GM12878 (cell line): ENCODE results near the gene SAMD4A. TPM values are rescaled to one million over a fixed set of nuclear protein-coding genes. Genes with fewer than 3 reads are reported as not detected.

Experiments used
- ATAC-seq: fragments of 200-7000 bp; cut with Tn5 transposase; 3 replicates; pipeline ENCODE4 v1.9.1; 2020; ENCODE audit warnings: mild to moderate bottlenecking, moderate library complexity
- BruUV-seq: library from RNA; stranded (reverse); fragments of 400-500 nt; replicated peaks from 2 replicates; lab custom pipeline; 2021; lab: Mats Ljungman, UMichigan
- CTCF ChIA-PET: fragments of 300-600 bp; sonication (Branson Sonifier 250); formaldehyde crosslinking; extraction: SDS; loops from one replicate; lab custom pipeline; 2021; ENCODE audit warnings: inconsistent platforms; lab: Yijun Ruan, JAX
- POLR2A ChIA-PET: fragments of 350-600 bp; formaldehyde crosslinking; extraction: SDS; loops from one replicate; lab custom pipeline; 2021; ENCODE audit warnings: inconsistent platforms; lab: Charles Lee
- RAD21 ChIA-PET: fragments of 300-600 bp; sonication (Branson Sonifier 250); formaldehyde crosslinking; loops from one replicate; lab custom pipeline; 2023; ENCODE audit warnings: antibody characterized with exemption; ENCODE audit not compliant: unreplicated experiment; lab: Charles Lee
- SMC1A ChIA-PET: fragments of 300-600 bp; sonication (Branson Sonifier 250); formaldehyde crosslinking; loops from one replicate; lab custom pipeline; 2023; ENCODE audit not compliant: unreplicated experiment, uncharacterized antibody; lab: Charles Lee
- DNase-seq: peaks from one replicate; pipeline ENCODE4 v3.0.0-alpha.2; 2011; ENCODE audit warnings: low read depth, low spot score
- FAIRE-seq: peaks from 3 replicates; lab custom pipeline; 2011; peaks lifted over from hg19 to GRCh38; lab: Jason Lieb, UNC
- H2AFZ ChIP-seq: 2 replicates; pipeline ENCODE4 v1.6.0; 2011; ENCODE audit warnings: low read depth, low read length, control low read depth; ENCODE audit not compliant: control insufficient read depth
- H3K27ac ChIP-seq: 2 replicates; pipeline ENCODE4 v1.5.1; 2011; ENCODE audit warnings: control low read depth; ENCODE audit not compliant: control insufficient read depth, insufficient read depth
- H3K27me3 ChIP-seq, 2 experiments: replicated peaks in 1 of 2; 2 replicates each; pipeline versions ENCODE4 v1.6.0 to v1.6.1; 2011; ENCODE audit warnings: low read length in 1 of 2; ENCODE audit not compliant: control insufficient read depth in 2 of 2, insufficient read depth in 2 of 2
- H3K36me3 ChIP-seq, 2 experiments: 2 replicates each; pipeline ENCODE4 v1.5.1; 2011; ENCODE audit warnings: low read length in 1 of 2; ENCODE audit not compliant: control insufficient read depth in 2 of 2, insufficient read depth in 2 of 2
- H3K4me1 ChIP-seq: 2 replicates; pipeline ENCODE4 v1.6.1; 2011; ENCODE audit warnings: mild to moderate bottlenecking, low read length, moderate library complexity, mixed read lengths; ENCODE audit not compliant: control insufficient read depth, insufficient read depth
- H3K4me2 ChIP-seq: 2 replicates; pipeline ENCODE4 v1.6.0; 2011; ENCODE audit warnings: control low read depth; ENCODE audit not compliant: control insufficient read depth, insufficient read depth
- H3K4me3 ChIP-seq: fragments of 200-600 bp; sonication (generic); 2 replicates; pipeline ENCODE4 v1.5.1; 2016
- H3K79me2 ChIP-seq: 2 replicates; pipeline ENCODE4 v1.6.0; 2011; ENCODE audit warnings: low read length; ENCODE audit not compliant: control insufficient read depth, insufficient read depth
- H3K9ac ChIP-seq: 2 replicates; pipeline ENCODE4 v1.8.0; 2011; ENCODE audit warnings: low read length, control low read depth, mixed read lengths; ENCODE audit not compliant: control insufficient read depth, insufficient read depth
- H3K9me3 ChIP-seq: replicated peaks from 3 replicates; pipeline ENCODE4 v1.5.1; 2011; ENCODE audit warnings: mild to moderate bottlenecking, low read length; ENCODE audit not compliant: control insufficient read depth, insufficient read depth
- H4K20me1 ChIP-seq: 2 replicates; pipeline ENCODE4 v1.6.0; 2011; ENCODE audit not compliant: control insufficient read depth, insufficient read depth
- BRCA1 ChIP-seq: IDR thresholded peaks from 2 replicates; pipeline ENCODE4 v1.6.1; 2011; ENCODE audit warnings: low read depth, low read length, improper control_type of control experiment
- CBX5 ChIP-seq: sonication (generic); IDR thresholded peaks from 2 replicates; pipeline ENCODE4 v1.6.1; 2016; ENCODE audit warnings: low read depth, moderate library complexity, mild to moderate bottlenecking, inconsistent platforms
- ESRRA ChIP-seq: IDR thresholded peaks from 2 replicates; pipeline ENCODE4 v1.6.1; 2012; ENCODE audit warnings: mild to moderate bottlenecking, low read length, improper control_type of control experiment
- FOXM1 ChIP-seq: IDR thresholded peaks from 2 replicates; pipeline ENCODE4 v1.6.1; 2012; ENCODE audit warnings: low read depth, mild to moderate bottlenecking, inconsistent platforms, low read length, moderate library complexity
- KAT2A ChIP-seq: conservative IDR thresholded peaks from 2 replicates; pipeline ENCODE4 v1.6.1; 2011; ENCODE audit warnings: low read depth, low read length; ENCODE audit not compliant: control insufficient read depth
- LARP7 ChIP-seq: fragments of 450-650 bp; IDR thresholded peaks from 2 replicates; pipeline ENCODE4 v1.6.1; 2017; ENCODE audit warnings: mild to moderate bottlenecking
- MEF2A ChIP-seq: IDR thresholded peaks from 2 replicates; pipeline ENCODE4 v1.6.1; 2011; ENCODE audit warnings: low read depth, mild to moderate bottlenecking, low read length, moderate library complexity; ENCODE audit not compliant: insufficient read depth
- NFYA ChIP-seq: IDR thresholded peaks from 2 replicates; pipeline ENCODE4 v1.6.1; 2011; ENCODE audit warnings: low read depth, mild to moderate bottlenecking, low read length, improper control_type of control experiment, borderline replicate concordance
- RAD51 ChIP-seq: fragments of 450-650 bp; IDR thresholded peaks from 2 replicates; pipeline ENCODE4 v1.6.1; 2016; ENCODE audit warnings: moderate library complexity, mild to moderate bottlenecking, inconsistent platforms
- RELA ChIP-seq: fragments of 450-650 bp; IDR thresholded peaks from 2 replicates; pipeline ENCODE4 v1.8.0; 2014; ENCODE audit warnings: borderline replicate concordance; ENCODE audit not compliant: partially characterized antibody
- SMAD5 ChIP-seq: IDR thresholded peaks from 2 replicates; pipeline ENCODE4 v1.6.1; 2016; ENCODE audit warnings: antibody characterized with exemption, low read depth
- SMARCA5 ChIP-seq: fragments of 450-650 bp; IDR thresholded peaks from 2 replicates; pipeline ENCODE4 v1.6.1; 2017; ENCODE audit warnings: mild to moderate bottlenecking
- TARDBP ChIP-seq: IDR thresholded peaks from 2 replicates; pipeline ENCODE4 v1.6.1; 2016; ENCODE audit warnings: borderline replicate concordance
- ZSCAN29 ChIP-seq: fragments of 450-650 bp; IDR thresholded peaks from 2 replicates; pipeline ENCODE4 v1.6.1; 2017; ENCODE audit warnings: mild to moderate bottlenecking, moderate library complexity
- WGBS: methylation state at CpG from one replicate; pipeline ENCODE4 v1.1.6; 2016; ENCODE audit warnings: low lambda C conversion rate; ENCODE audit not compliant: insufficient replicate concordance, insufficient coverage; ENCODE audit errors: missing lambda C conversion rate; 5-methylcytosine and 5-hydroxymethylcytosine counted together
- in situ Hi-C: fragments of 300-500 bp; cut with MboI; formaldehyde crosslinking; loops from 9 replicates; pipeline ENCODE4 v1.14.3; 2018; ENCODE audit warnings: mixed read lengths
- intact Hi-C: fragments of 100-400 bp; cut with micrococcal nuclease; formaldehyde crosslinking; loops from one replicate; pipeline ENCODE4 v1.14.2; 2022; ENCODE audit not compliant: unreplicated experiment
- polyA plus RNA-seq, 11 experiments: library from polyadenylated mRNA; depleted of rRNA in 4 of 11; unstranded in 6 of 11; stranded (reverse) in 5 of 11; fragments of >200 nt; fragmentation: Nextera tagmentation in 4 of 11; fragmentation: Illumina TruSeq in 1 of 11; extraction: Ambion mirVana in 4 of 11; extraction: Trizol in 1 of 11; gene quantifications; 1 replicate in 1 of 11; 2 replicates in 10 of 11; pipeline versions ENCODE4 v1.2.1 to v1.2.3, GENCODE V29; 2011 to 2016; ENCODE audit warnings: inconsistent platforms in 2 of 11, missing spikeins in 2 of 11, low read depth in 1 of 11
- total RNA-seq, 4 experiments: library from RNA; depleted of rRNA in 3 of 4; stranded (reverse); fragments of >200 nt in 3 of 4; fragmentation: Illumina TruSeq in 1 of 4; extraction: Trizol in 1 of 4; gene quantifications; 2 replicates each; pipeline versions ENCODE4 v1.2.1 to v1.2.3, GENCODE V29; 2013 to 2021
- TF ChIP-seq, protein P1 (sequence below): IDR thresholded peaks from 2 replicates; pipeline ENCODE4 v1.6.1; 2011; ENCODE audit warnings: borderline replicate concordance, low read depth, mild to moderate bottlenecking, moderate library complexity, low read length; ENCODE audit not compliant: insufficient read depth, poor library complexity, severe bottlenecking
- TF ChIP-seq, protein P2 (sequence below): fragments of 450-650 bp; IDR thresholded peaks from 2 replicates; pipeline ENCODE4 v1.6.1; 2017; ENCODE audit warnings: antibody characterized with exemption, mild to moderate bottlenecking, moderate library complexity

The SAMD4A gene
- total and polyA plus RNA-seq, 10 of the 15 experiments (the other 5 are each of a cell fraction or from before 2014, with no cell fraction given) = 0.05 to 0.56 (median 0.31) TPM

- RAD21 ChIA-PET = no interaction called here
Observed at GRCh38 chr14:54834081-54834480, 267.2 kb downstream of the SAMD4A start.

DNA sequence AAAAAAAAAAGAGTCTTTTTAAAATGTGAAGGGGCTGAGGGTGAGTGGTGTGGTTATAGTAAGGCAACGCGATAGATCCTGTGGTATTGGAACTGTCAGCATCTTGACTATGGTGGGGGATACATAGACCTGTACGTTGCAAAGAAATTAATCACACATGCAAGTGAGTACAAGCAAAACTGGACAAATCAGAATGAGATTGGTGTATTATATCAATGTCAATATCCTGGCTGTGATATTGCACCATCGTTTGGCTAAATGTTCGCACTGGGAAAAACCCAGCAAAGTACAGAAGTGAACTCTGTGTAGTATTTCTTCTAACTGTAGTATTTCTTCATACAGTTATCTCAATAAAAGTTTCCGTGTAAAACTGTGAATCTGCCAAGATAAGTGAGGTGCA is 267.8 kb downstream of the SAMD4A start:
- Histone ChIP-seq H3K4me3 (no peak overlapping the region), H3K79me2 (no peaks in the 10 kb centered on the region), H3K9ac (no peak overlapping the region), H3K4me1 (no peaks in the 10 kb centered on the region), H4K20me1 (no peaks in the 10 kb centered on the region), H3K27ac (no peak overlapping the region), H3K36me3 (no peaks in the 10 kb centered on the region)
- ChIA-PET SMC1A (no interaction called here), POLR2A (no interaction called here), CTCF (no interaction called here), RAD21 (no interaction called here)
- FAIRE-seq = no peak
- 86% methylated on average over 6 of the region's 6 CpGs for WGBS
- no peak for ATAC-seq
- no TSS peak for BruUV-seq
- TF ChIP-seq NFYA = no peak
- no peak for TF ChIP-seq SMARCA5
- TF ChIP-seq SMAD5 = no peak
- no peak for TF ChIP-seq ESRRA
- no peak for TF ChIP-seq RELA
- TF ChIP-seq BRCA1 = no peak
- TF ChIP-seq RAD51 = no peak
- TF ChIP-seq ZSCAN29 = no peak
- TF ChIP-seq CBX5 = no peak
- TF ChIP-seq, protein P1, sequence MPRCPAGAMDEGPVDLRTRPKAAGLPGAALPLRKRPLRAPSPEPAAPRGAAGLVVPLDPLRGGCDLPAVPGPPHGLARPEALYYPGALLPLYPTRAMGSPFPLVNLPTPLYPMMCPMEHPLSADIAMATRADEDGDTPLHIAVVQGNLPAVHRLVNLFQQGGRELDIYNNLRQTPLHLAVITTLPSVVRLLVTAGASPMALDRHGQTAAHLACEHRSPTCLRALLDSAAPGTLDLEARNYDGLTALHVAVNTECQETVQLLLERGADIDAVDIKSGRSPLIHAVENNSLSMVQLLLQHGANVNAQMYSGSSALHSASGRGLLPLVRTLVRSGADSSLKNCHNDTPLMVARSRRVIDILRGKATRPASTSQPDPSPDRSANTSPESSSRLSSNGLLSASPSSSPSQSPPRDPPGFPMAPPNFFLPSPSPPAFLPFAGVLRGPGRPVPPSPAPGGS = no peak
- no peak for TF ChIP-seq TARDBP
- TF ChIP-seq MEF2A = no peak
- TF ChIP-seq, protein P2, sequence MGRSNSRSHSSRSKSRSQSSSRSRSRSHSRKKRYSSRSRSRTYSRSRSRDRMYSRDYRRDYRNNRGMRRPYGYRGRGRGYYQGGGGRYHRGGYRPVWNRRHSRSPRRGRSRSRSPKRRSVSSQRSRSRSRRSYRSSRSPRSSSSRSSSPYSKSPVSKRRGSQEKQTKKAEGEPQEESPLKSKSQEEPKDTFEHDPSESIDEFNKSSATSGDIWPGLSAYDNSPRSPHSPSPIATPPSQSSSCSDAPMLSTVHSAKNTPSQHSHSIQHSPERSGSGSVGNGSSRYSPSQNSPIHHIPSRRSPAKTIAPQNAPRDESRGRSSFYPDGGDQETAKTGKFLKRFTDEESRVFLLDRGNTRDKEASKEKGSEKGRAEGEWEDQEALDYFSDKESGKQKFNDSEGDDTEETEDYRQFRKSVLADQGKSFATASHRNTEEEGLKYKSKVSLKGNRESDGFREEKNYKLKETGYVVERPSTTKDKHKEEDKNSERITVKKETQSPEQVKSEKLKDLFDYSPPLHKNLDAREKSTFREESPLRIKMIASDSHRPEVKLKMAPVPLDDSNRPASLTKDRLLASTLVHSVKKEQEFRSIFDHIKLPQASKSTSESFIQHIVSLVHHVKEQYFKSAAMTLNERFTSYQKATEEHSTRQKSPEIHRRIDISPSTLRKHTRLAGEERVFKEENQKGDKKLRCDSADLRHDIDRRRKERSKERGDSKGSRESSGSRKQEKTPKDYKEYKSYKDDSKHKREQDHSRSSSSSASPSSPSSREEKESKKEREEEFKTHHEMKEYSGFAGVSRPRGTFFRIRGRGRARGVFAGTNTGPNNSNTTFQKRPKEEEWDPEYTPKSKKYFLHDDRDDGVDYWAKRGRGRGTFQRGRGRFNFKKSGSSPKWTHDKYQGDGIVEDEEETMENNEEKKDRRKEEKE = no peak
- TF ChIP-seq, all 136 proteins: peak for 0
- intact Hi-C loops (no loop called here), in situ Hi-C loops (no loop called here)
- Histone ChIP-seq H3K9me3 (no peaks in the 10 kb centered on the region), H3K4me2 (no peak overlapping the region), H3K27me3 (no peaks in the 10 kb centered on the region), H2AFZ (no peak overlapping the region)
- DNase-seq = no peak

More at GRCh38 chr14:54834081-54834480, 267.2 kb downstream of the SAMD4A start:
- no peaks in the 10 kb centered on the region for H3K79me2 ChIP-seq
- in situ Hi-C loops = no loop called here
- ChIA-PET POLR2A (no interaction called here), CTCF (no interaction called here), SMC1A (no interaction called here)
- no TSS peak for BruUV-seq
- no peak overlapping the region for H2AFZ ChIP-seq
- no peaks in the 10 kb centered on the region for H3K36me3 ChIP-seq
- ATAC-seq (no peak), FAIRE-seq (no peak), DNase-seq (no peak)
- H3K9ac ChIP-seq = no peak overlapping the region
- H3K4me2 ChIP-seq = no peak overlapping the region
- H3K4me3 ChIP-seq = no peak overlapping the region
- no peaks in the 10 kb centered on the region for H4K20me1 ChIP-seq
- no peaks in the 10 kb centered on the region for H3K9me3 ChIP-seq
- H3K4me1 ChIP-seq = no peaks in the 10 kb centered on the region
- no peak for TF ChIP-seq KAT2A
- TF ChIP-seq LARP7 = no peak
- no peak for TF ChIP-seq FOXM1
- intact Hi-C loops = no loop called here
- no peaks in the 10 kb centered on the region for H3K27me3 ChIP-seq
- H3K27ac ChIP-seq = no peak overlapping the region
